ENCODE results near the gene AKAP13.
A peak's percentile ranks its signal among the peaks of the same experiment; 100 is the strongest.
"Not testable (repeated sequence)": the region's sequence is repeated elsewhere in the genome, so short reads cannot be mapped to it uniquely, and the experiment has no call there.

AKAP13 gene

DNA sequence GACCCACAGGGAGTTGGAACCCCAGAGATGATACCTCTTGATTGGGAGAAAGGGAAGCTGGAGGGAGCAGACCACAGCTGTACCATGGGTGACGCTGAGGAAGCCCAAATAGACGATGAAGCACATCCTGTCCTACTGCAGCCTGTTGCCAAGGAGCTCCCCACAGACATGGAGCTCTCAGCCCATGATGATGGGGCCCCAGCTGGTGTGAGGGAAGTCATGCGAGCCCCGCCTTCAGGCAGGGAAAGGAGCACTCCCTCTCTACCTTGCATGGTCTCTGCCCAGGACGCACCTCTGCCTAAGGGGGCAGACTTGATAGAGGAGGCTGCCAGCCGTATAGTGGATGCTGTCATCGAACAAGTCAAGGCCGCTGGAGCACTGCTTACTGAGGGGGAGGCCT is 201.1 kb downstream of the AKAP13 start:
- no peak for DNase-seq

DNA sequence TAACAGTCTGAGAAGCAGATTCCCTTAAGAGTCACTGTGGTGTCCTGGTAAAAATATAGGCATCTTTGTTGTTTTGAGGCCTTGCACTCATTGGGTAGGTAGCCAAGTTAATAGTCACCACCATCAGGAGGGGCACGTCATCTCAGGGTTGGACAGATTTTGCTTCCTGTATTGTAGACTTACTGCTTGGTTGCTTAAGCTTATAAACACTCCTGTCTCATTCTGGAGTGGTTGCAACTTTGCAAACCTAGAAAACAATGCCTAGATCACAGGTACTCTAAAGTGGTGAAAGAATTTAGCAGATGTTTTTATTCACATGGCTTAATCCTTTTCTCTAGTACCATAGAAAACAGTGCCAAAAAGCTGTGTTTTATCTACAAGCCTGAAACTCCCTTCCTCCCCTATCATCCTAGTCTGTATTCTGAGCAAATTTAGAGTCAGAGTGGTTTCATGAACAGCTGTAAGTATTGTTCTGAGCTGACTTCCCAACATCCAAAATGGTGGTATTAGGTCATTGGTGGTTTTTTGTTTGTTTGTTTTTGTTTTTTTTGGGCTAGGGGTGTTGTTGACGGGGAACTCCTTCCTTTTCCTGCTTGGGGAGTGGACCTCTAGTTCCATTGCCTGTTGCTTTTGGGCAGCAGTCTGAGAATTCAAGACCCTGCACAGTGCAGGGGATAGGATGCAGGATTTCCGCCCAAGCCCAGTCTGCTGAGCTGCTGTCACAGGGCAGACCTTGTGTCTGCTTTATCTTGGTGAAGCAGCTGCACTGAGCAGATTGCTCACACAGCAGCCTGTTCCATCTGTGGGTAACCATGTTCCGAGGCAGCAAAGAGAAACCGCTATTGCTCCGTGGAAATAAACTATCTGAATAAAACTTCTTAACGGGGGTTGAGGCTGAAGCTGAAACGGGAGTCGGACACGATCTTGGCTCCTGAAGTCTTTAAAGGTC is 202.0 kb downstream of the AKAP13 start:
- DNase-seq, result peak in 2 of 4 experiments; percentile 37 to 51

DNA sequence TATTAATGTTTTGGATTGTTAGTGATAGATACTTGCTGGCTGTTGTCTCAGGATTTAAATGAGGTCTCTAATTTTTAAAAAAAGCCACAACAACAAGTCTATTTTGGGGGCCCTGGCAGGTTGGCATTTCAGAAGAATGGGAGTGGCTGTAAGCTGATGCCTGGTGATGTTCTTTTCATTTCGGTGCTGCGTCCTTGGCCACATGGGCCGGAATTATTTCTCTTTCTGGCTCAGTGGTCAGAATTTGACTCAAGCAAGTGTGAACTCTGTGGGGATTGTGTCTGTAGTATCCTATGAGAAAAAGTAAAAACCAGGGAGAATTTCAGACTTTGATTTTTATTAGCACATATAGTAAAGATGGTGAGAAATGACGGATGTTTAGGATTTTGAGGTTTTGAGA is 203.0 kb downstream of the AKAP13 start:
- DNase-seq, result no peak

DNA sequence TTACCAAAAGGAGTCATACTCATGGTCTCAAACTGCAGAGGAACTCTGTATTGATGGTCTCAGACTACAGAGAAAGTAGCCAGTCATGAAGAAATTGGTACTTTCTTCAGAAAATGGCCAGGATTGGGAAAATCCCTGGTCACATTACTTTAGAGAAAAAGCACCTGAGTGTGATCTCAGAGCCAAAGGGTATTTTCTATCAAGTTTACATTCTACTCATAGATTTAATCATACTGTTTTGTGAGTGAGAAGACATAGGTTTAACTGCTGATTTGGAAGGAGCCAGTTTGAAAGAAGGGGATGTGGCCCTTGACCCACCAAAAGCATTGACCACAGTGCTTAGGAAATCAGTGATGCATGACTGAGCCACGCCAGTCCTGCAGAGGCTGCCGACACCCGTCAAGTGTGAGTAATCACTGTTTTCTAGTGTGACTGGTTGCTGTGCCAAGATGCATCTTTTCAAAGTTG is 203.6 kb downstream of the AKAP13 start:
- DNase-seq, result no peak

DNA sequence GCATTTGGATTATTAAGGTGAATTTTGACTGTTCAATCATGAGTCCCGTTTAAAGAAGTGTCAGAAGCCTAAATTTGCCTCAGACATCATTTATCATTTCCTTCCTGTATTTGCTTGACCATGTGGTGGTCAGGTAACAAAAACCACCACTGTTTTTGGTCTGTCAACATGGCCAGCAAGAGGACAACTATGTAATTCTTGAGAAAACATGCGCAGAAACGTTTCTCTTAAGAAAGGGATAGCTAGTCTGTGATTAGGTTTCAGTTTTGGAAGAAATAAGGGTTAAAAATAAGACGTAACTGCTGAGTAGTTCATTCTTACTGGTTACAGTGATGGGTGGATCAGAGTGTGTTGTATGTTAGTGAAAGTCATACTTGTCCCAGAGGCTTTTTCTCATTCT is 204.5 kb downstream of the AKAP13 start:
- no peak for DNase-seq

DNA sequence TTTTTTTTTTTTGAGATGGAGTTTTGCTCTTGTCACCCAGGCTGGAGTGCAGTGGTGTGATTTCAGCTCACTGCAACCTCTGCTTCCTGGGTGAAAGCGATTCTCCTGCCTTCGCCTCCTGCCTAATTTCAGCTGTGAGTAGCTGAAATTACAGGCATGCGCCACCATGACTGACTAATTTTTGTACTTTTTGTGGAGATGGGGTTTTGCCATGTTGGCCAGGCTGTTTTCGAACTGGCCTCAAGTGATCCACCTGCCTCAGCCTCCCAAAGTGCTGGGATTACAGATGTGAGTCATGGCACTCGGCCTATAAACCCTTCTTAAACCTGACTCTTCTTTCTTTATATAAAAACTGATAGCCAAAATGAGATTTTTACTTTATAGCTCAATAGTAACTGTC is 205.8 kb downstream of the AKAP13 start:
- not testable (repeated sequence) for DNase-seq

DNA sequence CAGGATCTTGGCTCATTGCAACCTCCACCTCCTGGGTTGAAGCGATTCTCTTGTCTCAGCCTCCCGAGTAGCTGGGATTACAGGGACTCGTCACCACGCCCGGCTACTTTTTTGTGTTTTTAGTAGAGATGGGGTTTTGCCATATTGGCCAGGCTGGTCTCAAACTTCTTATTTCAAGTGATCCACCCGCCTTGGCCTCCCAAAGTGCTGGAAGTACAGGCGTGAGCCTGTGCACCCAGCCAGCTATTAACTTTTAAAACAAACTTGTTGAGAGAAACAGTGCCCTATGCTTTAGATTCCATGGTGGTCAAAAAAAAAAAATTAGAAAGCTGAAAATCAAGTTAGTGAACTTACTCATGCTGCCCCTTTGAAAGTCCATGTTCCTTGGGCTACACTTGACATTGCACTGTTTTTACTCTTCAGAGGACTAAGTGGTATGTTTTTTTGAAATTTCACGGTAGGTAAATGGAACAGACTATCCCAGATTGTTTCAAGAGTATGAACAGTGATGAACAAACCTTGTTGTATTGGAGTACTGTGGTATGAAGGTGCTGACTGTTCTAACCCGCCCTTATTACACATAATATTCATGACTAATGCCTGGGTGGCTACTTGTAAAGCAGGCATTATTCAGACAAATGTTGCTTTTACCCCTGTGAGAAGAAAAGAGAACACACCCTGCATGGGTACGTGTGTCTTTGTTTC is 207.5 kb downstream of the AKAP13 start:
- no peak for DNase-seq

DNA sequence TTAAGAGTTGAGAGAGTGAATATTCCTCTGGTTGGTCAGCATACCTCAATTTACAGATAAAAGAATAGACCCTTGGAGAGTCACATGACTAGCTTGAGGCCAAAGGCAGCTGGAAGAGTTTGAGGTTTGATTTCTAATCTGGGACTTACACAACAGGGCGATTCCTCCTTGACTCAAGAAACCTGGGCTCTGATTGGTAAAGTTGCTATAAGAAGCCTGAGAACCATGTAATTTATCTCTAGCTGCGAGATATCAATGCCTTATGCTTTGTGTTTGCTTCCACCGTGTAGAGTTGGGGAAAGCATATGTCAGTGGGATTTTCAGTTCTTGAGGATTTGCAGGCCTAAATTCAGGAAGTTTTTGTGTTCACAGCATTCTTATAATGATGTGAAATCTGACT is 208.3 kb downstream of the AKAP13 start:
- no peak for DNase-seq

DNA sequence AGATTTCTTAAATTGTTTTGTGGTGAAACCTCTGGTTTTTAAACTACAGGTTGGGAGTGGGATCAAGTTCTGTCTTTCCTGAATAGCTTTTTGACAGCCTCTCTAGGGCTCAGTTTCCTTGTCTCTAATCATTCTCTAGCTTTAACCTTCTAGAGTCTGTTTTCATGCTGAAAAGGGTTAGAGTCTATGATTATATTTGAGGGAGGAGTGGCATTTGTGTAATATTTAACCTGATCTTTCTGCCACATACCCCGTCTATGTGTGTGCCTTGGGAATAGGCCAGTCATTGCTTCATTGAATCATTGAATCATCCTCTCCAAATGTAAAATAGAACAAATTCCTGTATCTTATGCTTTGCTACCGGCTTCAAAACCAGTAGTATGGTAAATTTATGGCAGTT is 209.4 kb downstream of the AKAP13 start:
- no peak for DNase-seq

DNA sequence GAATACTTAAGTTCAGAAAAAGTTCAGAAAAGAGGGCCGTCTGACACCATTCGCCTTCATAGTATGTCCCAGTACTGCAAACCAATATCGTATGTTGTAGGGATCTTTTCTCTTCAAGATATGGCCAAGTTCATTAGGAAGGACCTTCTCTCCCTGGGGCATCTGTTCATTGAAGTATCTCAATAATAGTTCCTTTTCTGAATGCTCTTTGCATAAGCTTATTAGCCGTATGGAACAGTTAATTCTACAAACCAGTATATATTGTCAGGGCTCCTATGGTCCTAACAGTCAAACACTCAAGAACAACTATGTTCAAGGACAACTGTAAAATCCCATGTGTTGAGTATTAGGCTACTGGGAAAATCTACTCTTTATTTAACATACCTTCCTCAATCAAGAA is 211.2 kb downstream of the AKAP13 start:
- no peak for DNase-seq

DNA sequence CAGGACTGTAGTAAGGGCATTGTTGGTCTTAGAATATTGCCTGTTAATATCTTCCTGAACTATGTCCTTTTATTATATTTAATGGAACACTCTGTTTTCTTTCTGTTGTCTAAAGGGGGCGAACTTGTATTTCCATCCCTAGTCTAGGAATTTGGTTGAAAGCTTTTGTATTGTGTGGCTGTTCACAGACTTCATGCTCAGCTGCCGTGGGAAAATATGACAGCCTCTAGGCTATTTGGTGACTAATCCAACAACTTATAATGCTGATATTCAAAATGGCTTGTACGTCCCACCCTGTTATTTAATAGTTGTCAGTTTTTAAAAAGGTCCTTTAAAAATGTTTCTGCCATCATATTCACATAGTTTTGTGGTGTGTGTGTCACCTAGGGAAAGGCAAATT is 211.7 kb downstream of the AKAP13 start:
- DNase-seq, result no peak

DNA sequence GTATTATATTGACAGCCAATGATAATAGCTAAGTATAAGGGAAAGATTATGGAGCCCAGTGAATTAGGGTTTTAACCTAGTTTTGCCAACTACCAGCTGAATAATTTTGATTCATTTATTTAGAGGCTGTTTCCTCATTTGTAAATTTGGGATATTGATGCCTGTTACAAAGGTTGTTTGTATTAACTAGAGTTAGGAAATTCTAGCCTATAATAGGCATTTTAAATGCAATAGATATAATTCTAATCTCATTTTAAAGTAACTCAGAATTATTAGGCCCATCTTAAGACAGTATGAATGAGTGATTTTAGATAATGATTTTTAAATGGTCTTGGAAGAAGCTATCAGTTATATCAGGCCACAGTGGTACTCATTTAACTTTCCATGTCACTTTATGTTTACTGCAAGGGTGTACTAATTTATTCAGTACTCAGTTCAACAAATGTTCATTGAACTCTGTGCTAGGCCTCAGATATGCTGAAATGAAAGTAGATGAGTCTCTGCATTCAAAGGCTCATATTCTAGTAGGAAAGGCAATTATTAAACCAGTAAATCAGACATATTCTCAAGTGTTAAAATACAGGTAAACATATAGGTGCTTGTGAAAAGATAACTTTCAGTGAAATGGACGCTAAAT is 213.5 kb downstream of the AKAP13 start:
- DNase-seq, result no peak

DNA sequence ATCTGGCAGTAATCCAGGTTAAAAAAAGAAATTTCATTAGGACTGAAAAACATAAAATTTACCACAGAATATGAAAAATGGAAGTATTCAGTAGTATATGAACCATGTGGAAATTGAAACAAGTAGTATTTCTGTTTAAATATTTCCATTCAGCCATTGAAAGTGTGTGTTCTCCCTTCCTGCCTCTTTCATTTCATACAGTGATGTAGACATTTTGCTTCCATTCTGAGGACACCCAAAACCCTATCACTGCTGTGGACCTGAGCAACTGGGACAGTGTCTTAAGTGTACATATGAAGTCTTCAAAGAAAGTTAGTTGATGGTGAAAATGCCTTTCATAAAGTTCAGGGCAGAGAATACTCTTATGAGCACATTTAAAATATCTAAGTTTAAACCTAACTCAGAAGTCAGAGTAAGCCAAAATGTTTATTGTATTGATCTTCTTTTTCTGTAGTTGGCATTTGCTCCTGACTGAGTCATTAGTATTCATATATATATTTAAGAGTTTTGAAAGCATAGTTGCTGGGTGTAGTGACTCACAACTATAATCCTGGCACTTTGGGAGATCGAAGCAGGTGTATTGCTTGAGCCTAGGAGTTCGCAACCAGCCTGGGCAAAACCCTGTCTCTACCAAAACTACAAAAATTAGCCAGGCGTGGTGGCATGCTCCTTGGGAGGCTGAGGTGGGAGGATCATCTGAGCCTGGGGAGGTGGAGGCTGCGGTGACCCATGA is 215.6 kb downstream of the AKAP13 start:
- DNase-seq, result no peak

DNA sequence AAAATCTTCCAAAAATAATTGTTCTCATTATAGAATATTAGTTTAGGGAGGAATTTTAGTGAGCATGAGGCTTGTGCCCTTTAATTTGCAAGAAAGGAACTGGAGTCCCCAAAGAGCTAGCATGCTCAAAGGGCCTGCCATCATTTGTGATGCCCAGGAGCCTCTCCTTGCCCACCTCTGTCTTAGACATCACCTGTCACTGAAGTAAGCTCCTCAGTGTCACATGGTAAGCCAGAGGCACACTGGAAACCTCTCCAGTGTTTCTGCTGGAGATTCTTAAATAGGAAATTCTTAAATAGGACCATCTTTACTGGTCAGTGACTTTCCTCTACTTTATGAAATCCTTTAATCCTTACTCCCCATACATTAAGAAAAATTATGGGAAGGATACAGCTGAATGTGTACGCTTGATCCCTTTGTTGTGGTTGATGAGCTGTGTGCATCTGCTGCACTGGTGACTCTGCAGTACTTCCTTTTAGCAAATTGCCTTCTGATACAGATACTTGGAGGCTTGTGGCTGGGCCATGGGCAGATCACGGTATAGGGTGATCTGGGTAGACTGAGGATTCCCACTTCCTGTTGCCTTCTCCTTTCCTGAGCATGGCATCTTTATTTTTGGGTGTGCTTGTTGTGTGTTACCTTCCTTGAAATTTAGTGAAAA is 216.9 kb downstream of the AKAP13 start:
- no peak for DNase-seq

DNA sequence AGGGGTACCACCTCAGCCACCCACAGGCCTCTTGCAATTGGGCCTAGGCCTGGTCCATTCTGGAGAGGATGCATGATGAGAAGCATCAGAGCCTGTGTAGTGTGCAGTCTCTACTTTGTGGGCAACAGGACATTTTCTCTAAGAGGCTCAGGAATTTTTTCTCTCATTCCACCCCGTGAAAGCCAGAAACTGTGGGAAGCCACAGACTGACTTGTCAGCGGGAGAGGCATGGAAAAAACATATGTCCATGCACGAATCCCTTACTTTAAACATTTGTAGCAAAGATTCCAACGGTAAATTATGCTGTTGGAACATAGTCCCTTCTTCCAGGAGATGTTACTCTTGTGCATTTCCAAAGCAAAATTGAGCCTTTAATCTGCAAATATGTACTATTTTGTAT is 217.8 kb downstream of the AKAP13 start:
- DNase-seq, result no peak

DNA sequence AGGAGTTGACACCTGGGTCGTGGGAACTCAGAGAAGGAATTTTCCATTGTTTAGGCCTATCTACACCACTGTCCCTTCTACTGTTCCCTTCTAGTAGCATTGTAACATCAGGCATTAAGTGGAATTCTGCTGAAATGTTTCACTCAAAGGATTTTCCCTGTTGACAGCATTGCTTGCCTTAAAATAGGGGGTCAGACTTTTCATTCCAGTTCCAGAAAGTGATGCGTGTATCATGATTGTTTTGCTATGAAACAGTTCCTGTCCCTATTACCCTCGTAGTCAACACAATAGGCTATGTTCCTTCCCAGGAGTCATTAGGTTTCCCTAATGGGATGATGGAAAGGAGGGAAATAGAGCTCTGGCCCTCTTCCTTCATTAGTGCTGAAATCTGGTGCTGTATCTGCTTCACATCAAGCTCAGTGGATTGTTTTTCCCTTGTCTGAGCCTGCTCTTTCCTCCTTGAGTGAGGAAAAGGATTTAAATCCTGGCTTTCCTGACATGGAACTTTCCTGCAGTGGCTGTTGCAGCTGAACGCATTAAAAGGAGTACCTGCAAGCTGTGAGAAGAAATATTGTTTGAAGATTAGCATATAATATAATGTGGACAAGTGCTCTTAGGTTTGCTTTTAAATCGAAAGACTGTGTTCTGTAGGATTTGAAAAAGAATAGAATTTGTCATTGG is 218.5 kb downstream of the AKAP13 start:
- no peak for DNase-seq

DNA sequence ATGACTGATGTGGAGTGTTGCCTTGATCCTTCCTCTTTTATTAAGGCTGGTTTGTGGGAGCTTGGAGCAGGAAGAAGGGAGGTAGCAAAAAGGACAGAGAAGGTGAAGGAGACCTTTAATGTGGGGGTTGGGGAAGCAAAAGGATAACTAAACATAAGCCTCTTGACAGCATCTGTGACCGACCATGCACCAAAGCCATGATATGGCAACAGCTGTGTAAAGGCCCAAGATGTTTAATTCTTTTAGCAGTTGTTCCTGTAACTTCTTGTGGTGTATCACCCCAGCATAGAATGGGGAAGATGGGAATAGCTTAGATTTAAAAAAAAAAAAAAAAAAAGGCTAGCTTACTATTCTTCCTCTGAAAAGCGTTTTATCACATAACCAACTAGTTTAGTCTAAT is 219.6 kb downstream of the AKAP13 start:
- DNase-seq, result no peak

DNA sequence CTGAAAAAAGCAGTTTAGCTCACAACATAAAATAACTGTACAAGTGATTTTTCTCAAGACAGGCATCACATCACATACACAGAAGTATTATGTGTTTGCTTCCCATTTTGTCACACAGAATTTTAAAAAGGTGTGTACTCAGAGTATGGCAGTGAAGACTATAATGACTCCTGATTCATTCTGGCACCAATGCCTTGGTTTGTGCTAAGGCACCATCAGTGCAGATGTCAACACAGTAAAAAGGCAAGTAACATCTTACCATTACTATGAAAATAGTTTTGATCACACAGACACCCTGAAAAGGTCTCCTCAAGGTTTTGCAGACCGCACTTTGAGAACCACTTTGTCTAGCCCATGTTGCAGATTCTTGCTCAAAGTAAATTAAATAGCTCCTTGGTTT is 222.8 kb downstream of the AKAP13 start:
- DNase-seq, result no peak

DNA sequence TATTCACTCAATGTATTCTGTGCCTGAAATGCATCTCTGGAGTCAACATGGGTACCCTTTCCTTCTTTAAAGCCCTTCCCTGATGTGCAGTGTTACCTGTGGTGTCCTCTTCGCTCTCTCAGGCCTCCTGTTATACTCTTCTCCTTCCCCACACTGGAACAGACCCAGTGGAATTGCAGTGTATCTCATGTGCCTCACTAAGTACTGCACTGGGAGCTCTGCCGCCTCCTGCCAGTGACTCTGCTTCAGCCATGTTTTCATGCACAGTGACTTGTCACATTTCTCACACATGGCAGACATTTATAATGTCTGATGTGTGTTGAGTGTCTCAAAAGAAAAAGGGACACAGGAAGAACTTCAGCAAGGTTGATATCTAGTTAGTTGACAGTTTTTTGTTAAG is 223.3 kb downstream of the AKAP13 start:
- no peak for DNase-seq

DNA sequence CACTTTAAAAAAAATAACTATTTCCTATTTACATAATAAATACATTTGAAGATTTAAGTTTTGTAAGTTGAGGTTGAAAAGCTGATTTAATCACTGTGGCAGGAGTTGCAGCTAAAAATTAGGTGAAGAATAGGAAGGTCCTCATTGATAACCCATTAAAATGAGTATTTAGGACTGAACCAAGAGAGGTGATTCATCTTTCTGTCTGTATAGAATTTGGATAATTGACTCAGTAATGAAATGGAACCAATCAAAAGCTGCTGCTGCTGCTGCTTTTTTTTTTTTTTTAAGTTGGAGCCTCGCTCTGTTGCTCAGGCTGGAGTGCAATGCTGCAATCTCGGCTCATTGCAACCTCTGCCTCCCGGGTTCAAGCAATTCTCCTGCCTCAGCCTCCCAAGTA is 223.8 kb downstream of the AKAP13 start:
- no peak for DNase-seq

DNA sequence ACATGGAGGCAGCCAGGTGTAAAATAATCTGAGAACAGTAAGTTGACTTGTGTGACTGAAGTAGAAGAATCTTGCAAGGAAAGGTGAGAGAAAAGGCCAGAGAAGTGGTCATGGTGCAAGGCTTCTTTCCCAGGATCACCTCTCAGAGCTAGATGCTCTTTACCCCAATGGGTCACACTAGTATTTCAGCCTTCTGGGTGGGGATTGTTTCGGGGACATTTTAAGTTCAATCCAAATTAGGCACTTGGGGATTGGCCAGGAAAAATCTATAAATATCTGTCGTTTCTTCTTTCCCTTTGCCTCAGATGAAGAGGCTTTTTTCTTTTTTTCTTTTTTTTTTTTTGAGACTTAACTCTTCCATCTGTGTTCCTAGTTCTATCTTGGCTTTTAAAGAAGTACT is 226.3 kb downstream of the AKAP13 start:
- no peak for DNase-seq

Measured in activated naive CD4-positive, alpha-beta T cell (primary cell).